ENCODE measurements around the gene AEBP1. TPM values are rescaled to one million over a fixed set of nuclear protein-coding genes. Genes with fewer than 3 reads are reported as not detected.
A peak's percentile ranks its signal among the peaks of the same experiment; 100 is the strongest.

Gene AEBP1
- total and polyA plus RNA-seq, 2 of the 4 experiments (the other 2 are of a cell fraction): 1.1 to 5.7 TPM

DNA sequence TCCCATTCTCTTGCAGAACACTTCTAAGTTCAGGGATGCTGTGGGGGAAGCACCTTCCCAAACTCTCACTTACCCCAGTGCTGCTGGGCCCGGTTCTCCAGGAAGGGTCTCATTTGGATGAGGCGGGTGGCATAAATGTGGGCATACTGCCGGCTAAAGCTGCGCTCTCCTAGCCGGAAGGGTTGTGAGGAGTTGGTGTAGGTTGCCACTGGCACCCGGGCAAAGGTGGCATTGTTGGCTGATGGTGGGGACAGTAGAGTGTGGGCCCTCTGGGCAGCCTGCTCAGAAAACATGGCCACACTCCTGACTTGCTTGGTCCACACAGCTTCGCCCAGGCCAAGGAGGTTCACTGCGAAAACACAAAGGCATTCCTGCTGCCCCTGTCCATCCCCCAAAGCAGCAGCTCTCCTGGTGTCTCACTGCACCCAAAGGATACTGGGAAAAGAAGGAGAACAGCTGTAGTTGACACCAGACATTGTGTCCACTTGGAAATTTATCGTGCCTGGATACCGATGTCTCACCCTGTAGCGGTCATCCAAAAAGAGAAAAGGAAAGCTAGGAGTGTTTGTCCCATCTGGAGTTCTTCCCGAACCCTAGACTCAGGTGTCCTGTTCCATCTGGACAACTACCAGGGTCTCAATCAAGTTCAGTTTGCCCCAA, 17.7 kb downstream of the AEBP1 start:
- no peaks in the 10 kb centered on the region; the same call in 1 of the 2 replicates for H4K20me1 ChIP-seq (ENCODE audit: insufficient read depth, low read length)
- H3K27me3 ChIP-seq (ENCODE audit: control insufficient read depth, insufficient read depth, low read length): no peaks in the 10 kb centered on the region
- DNase-seq (no peak), ATAC-seq (ENCODE audit: low read depth) (no peak)
- H3K4me2 ChIP-seq (ENCODE audit: low read depth, low read length): no peak overlapping the region
- peaks cover 30% of the 10 kb centered on the region for H3K36me3 ChIP-seq (ENCODE audit: control insufficient read depth, insufficient read depth, low read length)
- H2AFZ ChIP-seq (replicated peaks; ENCODE audit: low read length, poor library complexity): no peak overlapping the region
- dilution Hi-C loops (cut with HindIII; ENCODE audit: low sequenced_read_pairs, unreplicated experiment): no loop called here
- POLR2A ChIA-PET (ENCODE audit: unreplicated experiment): no interaction called here
- peak overlapping the region; percentile 62 for H2AK9ac ChIP-seq (replicated peaks; ENCODE audit: low read depth, low read length, poor library complexity)
- H3K4me3 ChIP-seq (ENCODE audit: insufficient read depth, low read depth, low read length): no peak overlapping the region
- H3K4me1 ChIP-seq (ENCODE audit: control insufficient read depth, insufficient read depth, low read length): peaks cover 6% of the 10 kb centered on the region
- H3K9me1 ChIP-seq (ENCODE audit: insufficient read depth, low read length): peaks cover 16% of the 10 kb centered on the region
- no peak overlapping the region for H2BK20ac ChIP-seq (ENCODE audit: low read depth, low read length)
- no peak overlapping the region for H2BK5ac ChIP-seq (ENCODE audit: low read depth, low read length, poor library complexity, severe bottlenecking)
- BruUV-seq (replicated peaks): no TSS peak
- CTCF ChIA-PET: no interaction called here
- in situ Hi-C loops (cut with MboI; ENCODE audit: low sequenced_read_pairs): loop anchor here (10.0 kb wide), 1 partner anchor 73 kb away; no protein-coding TSS in a partner anchor
- no peak overlapping the region for H4K5ac ChIP-seq (ENCODE audit: low read depth, low read length)
- H3K56ac ChIP-seq (ENCODE audit: extremely low read depth, insufficient read depth, low read length): no peak overlapping the region
- 0 out of 2 replicates have a peak overlapping the region, but pooled peaks have one; percentile 23 for H3K14ac ChIP-seq (replicated peaks; ENCODE audit: low read depth, low read length)
- no peak overlapping the region for H4K91ac ChIP-seq (ENCODE audit: insufficient read depth, low read depth, low read length)
- H4K8ac ChIP-seq (ENCODE audit: low read depth in 2 of 2, low read length in 2 of 2): peak overlapping the region in 1 of 2 experiments; percentile 47; a peak in 1 of 4 replicates
- H2BK15ac ChIP-seq (ENCODE audit: low read depth, low read length): no peak overlapping the region
- intact Hi-C loops (cut with micrococcal nuclease): loop anchor here (2.0 kb wide), 1 partner anchor 39 kb away; the partner anchor contains the start of gene POLM
- no peak overlapping the region for H3K18ac ChIP-seq (ENCODE audit: low read depth, low read length)
- no peak overlapping the region for H2BK120ac ChIP-seq (ENCODE audit: low read depth, low read length)
- H3K79me1 ChIP-seq (ENCODE audit: low read depth in 1 of 2, low read length in 2 of 2): peaks cover 17 to 52% of the 10 kb centered on the region in 2 experiments
- H2AK5ac ChIP-seq (ENCODE audit: low read depth, low read length): peak overlapping the region; percentile 32; the same call in 1 of the 2 replicates
- H3K9me3 ChIP-seq (ENCODE audit: control insufficient read depth, insufficient read depth, low read length): no peaks in the 10 kb centered on the region
- H3K27ac ChIP-seq (ENCODE audit: insufficient read depth, low read length): no peak overlapping the region
- H3K23ac ChIP-seq (ENCODE audit: low read depth, low read length): no peak overlapping the region; the same call in 1 of the 2 replicates
- H3K4ac ChIP-seq (ENCODE audit: low read depth, low read length): no peak overlapping the region
- WGBS, 2 experiments (ENCODE audit: extremely low coverage in 2 of 2, insufficient read length in 1 of 2): 95% methylated on average over 7 of the region's 12 CpGs; no CpG with 5 or more reads in 1 of the 2 experiments
- no peak overlapping the region for H3K9ac ChIP-seq (ENCODE audit: low read depth, low read length)
- TF ChIP-seq BHLHE40 (IDR thresholded peaks at IDR 0.05; ENCODE audit: low read depth, low read length) (no peak), SMC3 (IDR thresholded peaks at IDR 0.05; ENCODE audit: low read depth, low read length) (no peak), MAFK (IDR thresholded peaks at IDR 0.05; ENCODE audit: low read depth, low read length) (no peak), RAD21 (IDR thresholded peaks at IDR 0.05; ENCODE audit: low read length) (no peak), NFE2L2 (IDR thresholded peaks at IDR 0.05; ENCODE audit: low read depth, low read length) (no peak), FOS (IDR thresholded peaks at IDR 0.05; ENCODE audit: low read depth, low read length) (no peak), CHD1 (IDR thresholded peaks at IDR 0.05; ENCODE audit: low read depth, low read length) (no peak), MXI1 (IDR thresholded peaks at IDR 0.05; ENCODE audit: borderline replicate concordance, low read depth, low read length) (no peak), MAZ (IDR thresholded peaks at IDR 0.05; ENCODE audit: borderline replicate concordance, low read depth, low read length) (no peak), RCOR1 (IDR thresholded peaks at IDR 0.05; ENCODE audit: insufficient replicate concordance, low read length) (no peak), POLR2A (IDR thresholded peaks at IDR 0.05; ENCODE audit: low read depth, low read length) (no peak), RFX5 (IDR thresholded peaks at IDR 0.05; ENCODE audit: low read depth, low read length) (no peak), CEBPB (IDR thresholded peaks at IDR 0.05; ENCODE audit: low read depth, low read length) (no peak)
- TF ChIP-seq, protein P1, sequence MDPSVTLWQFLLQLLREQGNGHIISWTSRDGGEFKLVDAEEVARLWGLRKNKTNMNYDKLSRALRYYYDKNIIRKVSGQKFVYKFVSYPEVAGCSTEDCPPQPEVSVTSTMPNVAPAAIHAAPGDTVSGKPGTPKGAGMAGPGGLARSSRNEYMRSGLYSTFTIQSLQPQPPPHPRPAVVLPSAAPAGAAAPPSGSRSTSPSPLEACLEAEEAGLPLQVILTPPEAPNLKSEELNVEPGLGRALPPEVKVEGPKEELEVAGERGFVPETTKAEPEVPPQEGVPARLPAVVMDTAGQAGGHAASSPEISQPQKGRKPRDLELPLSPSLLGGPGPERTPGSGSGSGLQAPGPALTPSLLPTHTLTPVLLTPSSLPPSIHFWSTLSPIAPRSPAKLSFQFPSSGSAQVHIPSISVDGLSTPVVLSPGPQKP (IDR thresholded peaks at IDR 0.05; ENCODE audit: borderline replicate concordance, low read depth, low read length): no peak
- TF ChIP-seq, protein P2, sequence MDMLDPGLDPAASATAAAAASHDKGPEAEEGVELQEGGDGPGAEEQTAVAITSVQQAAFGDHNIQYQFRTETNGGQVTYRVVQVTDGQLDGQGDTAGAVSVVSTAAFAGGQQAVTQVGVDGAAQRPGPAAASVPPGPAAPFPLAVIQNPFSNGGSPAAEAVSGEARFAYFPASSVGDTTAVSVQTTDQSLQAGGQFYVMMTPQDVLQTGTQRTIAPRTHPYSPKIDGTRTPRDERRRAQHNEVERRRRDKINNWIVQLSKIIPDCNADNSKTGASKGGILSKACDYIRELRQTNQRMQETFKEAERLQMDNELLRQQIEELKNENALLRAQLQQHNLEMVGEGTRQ (IDR thresholded peaks at IDR 0.05; ENCODE audit: low read depth, low read length): no peak
